Coronary artery (tissue), 2 donors: ENCODE data around the gene TRIP13.

ENCODE experiments used
- DNase-seq: peaks from one replicate; pipeline ENCODE4 v3.0.0-alpha.2; 2017; ENCODE audit warnings: low spot score
- H3K27ac ChIP-seq, 2 donors: fragments of 200-600 bp; sonication (generic); one replicate each; pipeline ENCODE4 v1.5.1; 2016 to 2019
- H3K4me3 ChIP-seq: fragments of 200-600 bp; sonication (generic); 2 replicates; pipeline ENCODE4 v1.5.1; 2016; ENCODE audit warnings: mild to moderate bottlenecking, moderate library complexity
- CTCF ChIP-seq: fragments of 200-600 bp; sonication (generic); IDR thresholded peaks from one replicate; pipeline ENCODE4 v1.5.1; 2019; ENCODE audit warnings: antibody characterized with exemption

The TRIP13 gene

DNA sequence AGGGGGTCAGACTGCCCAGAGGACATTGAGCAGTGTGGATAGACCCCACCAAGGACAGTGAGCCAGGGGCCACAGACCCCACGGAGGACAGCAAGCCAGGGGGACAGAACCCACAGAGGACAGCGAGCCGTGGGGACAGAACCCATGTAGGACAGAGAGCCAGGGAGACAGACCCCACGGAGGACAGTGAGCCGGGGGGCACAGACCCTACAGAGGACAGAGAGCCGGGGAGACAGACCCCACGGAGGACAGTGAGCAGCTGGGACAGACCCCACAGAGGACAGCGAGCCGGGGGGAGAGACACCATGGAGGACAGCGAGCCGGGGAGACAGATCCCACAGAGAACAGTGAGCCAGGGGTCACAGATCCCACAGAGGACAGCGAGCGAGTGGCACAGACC, 38.5 kb upstream of the TRIP13 start:
- no peak overlapping the region for H3K4me3 ChIP-seq
- no peak overlapping the region for H3K27ac ChIP-seq
- no peak for TF ChIP-seq CTCF
- no peak for DNase-seq

DNA sequence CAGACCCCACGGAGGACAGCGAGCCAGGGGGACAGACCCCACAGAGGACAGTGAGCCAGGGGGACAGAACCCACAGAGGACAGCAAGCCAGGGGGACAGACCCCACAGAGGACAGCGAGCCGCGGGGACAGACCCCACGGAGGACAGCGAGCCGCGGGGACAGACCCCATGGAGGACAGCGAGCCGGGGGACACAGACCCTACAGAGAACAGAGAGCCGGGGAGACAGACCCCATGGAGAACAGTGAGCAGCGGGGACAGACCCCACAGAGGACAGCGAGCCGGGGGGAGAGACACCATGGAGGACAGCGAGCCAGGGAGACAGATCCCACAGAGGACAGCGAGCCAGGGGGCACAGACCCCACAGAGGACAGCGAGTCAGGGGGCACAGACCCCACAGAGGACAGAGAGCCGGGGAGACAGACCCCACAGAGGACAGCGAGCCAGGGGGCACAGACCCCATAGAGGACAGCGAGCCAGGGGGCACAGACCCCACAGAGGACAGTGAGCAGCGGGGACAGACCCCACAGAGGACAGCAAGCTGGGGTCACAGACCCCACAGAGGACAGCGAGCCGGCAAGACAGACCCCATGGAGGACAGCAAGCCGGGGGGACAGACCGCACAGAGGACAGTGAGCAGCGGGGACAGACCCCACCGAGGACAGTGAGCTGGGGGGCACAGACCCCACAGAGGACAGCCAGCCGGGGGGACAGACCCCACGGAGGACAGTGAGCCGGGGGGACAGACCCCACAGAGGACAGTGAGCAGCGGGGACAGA, 37.5 kb upstream of the TRIP13 start:
- no peak for DNase-seq
- TF ChIP-seq CTCF: no peak
- Histone ChIP-seq H3K27ac (no peak overlapping the region), H3K4me3 (no peak overlapping the region)

GRCh38 chr5:855771-856530, 36.7 kb upstream of the TRIP13 start:
- Histone ChIP-seq H3K27ac (no peak overlapping the region), H3K4me3 (no peak overlapping the region)
- no peak for DNase-seq
- no peak for TF ChIP-seq CTCF

DNA sequence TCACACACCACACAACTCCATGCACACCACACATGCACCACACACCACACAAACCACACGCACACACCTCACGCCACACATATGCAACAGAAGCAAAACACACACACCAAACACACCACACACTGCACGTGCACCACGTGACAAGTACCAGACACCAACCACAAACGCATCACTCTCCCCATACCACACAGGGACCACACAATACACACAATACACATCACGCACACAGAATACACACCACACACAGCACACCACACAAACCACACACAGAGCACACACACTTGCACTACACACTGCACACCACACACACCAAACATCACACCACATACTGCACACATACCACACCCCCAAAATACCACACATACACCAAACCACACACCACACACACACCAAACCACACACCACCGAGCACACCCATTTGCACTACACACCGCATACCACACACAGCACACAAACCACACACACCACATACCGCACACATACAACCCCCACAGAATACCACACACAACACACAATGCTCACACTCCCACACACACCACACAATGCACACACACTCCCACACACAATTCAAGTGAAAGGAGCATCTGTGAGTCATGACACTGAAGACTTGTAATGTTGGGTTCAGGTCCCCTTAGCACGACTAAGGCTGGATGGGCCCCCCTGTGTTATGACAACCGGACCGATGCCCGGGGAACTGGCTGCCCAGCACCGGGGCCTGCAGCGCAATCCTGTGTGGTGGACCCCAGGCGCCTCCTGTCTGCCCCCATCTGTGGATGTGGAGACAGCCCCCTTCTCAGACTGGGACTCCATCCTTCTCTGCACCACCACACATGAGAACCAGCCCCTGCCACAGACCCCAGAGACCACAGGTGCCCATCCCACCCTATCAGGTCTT, 35.9 kb upstream of the TRIP13 start:
- DNase-seq: no peak
- no peak overlapping the region for H3K27ac ChIP-seq
- H3K4me3 ChIP-seq: no peak overlapping the region
- TF ChIP-seq CTCF: no peak

DNA sequence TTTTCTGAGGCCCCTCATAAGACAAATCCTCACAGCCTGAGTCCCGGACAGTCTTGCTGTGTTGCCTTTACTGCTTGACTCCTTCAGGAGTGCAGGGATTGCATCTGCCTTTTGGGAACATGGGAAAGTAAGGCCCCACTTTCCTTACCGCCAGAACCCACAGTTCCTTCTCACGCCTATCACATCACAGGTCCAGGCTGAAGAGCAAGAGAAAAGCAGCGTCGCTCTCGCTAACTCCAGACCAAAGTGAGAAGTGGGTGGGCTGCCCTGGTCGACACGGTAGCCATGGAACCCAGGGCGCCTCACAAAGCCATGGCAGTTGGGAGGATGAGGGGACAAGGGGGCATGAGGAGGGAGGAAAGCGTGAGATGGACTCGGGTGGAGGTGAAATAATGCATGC, 34.0 kb upstream of the TRIP13 start:
- no peak for DNase-seq
- Histone ChIP-seq H3K4me3 (no peak overlapping the region), H3K27ac (no peak overlapping the region)
- no peak for TF ChIP-seq CTCF

GRCh38 chr5:859391-859790, 33.3 kb upstream of the TRIP13 start:
- Histone ChIP-seq H3K4me3 (no peak overlapping the region), H3K27ac (no peak overlapping the region)
- no peak for DNase-seq
- no peak for TF ChIP-seq CTCF
